ENCODE data around the gene SKI.

- no peak for TF ChIP-seq POLR2A (IDR thresholded peaks at IDR 0.05)
- TF ChIP-seq CTCF (IDR thresholded peaks at IDR 0.05): no peak
Measured at GRCh38 chr1:2188336-2188735, 39.8 kb upstream of the SKI start.
